ENCODE measurements around the gene C17orf100.
"Not testable (repeated sequence)": the region's sequence is repeated elsewhere in the genome, so short reads cannot be mapped to it uniquely, and the experiment has no call there.

Gene C17orf100

GRCh38 chr17:6640536-6641246, 10.9 kb upstream of the C17orf100 start, which contains the start of the genes KIAA0753 and TXNDC17:
KIAA0753 (minus strand) TSS chr17:6640711; CDS start chr17:6635103, 5,608 bp downstream.
TXNDC17 (plus strand) TSS chr17:6641060; CDS start chr17:6641083, 23 bp downstream.
- DNase-seq (ENCODE audit: low read depth in 3 of 3, low spot score in 1 of 3): peak; percentile 66 to 88 (median 76)

GRCh38 chr17:6641247-6641863, 10.2 kb upstream of the C17orf100 start:
- DNase-seq (ENCODE audit: low read depth in 3 of 3, low spot score in 1 of 3): no peak

GRCh38 chr17:6642592-6642991, 9.0 kb upstream of the C17orf100 start:
- DNase-seq (ENCODE audit: low read depth in 3 of 3, low spot score in 1 of 3): no peak

- DNase-seq (ENCODE audit: low read depth in 3 of 3, low spot score in 1 of 3): no peak
These were observed 8.0 kb upstream of the C17orf100 start for GRCh38 chr17:6643451-6644125.

GRCh38 chr17:6648181-6648580, 3.4 kb upstream of the C17orf100 start:
- no peak for DNase-seq (ENCODE audit: low read depth in 3 of 3, low spot score in 1 of 3)

GRCh38 chr17:6651919-6652452, 424 bp downstream of the C17orf100 start:
- DNase-seq (ENCODE audit: low read depth in 3 of 3, low spot score in 1 of 3): no peak

GRCh38 chr17:6654841-6655731, 3.5 kb downstream of the C17orf100 start:
- DNase-seq (ENCODE audit: low read depth in 3 of 3, low spot score in 1 of 3): no peak

GRCh38 chr17:6655732-6656361, 4.3 kb downstream of the C17orf100 start:
- DNase-seq (ENCODE audit: low read depth in 3 of 3, low spot score in 1 of 3): not testable (repeated sequence)

GRCh38 chr17:6656797-6657632, 5.5 kb downstream of the C17orf100 start:
- DNase-seq (ENCODE audit: low read depth in 3 of 3, low spot score in 1 of 3): peak; percentile 34 to 41 (median 38)

GRCh38 chr17:6657633-6658287, 6.2 kb downstream of the C17orf100 start:
- DNase-seq (ENCODE audit: low read depth in 3 of 3, low spot score in 1 of 3): no peak

- DNase-seq (ENCODE audit: low read depth in 3 of 3, low spot score in 1 of 3): not testable (repeated sequence)
These were observed 6.8 kb downstream of the C17orf100 start for GRCh38 chr17:6658411-6658810.

- DNase-seq (ENCODE audit: low read depth in 3 of 3, low spot score in 1 of 3): no peak
These were observed 8.5 kb downstream of the C17orf100 start for GRCh38 chr17:6660101-6660500.

- DNase-seq (ENCODE audit: low read depth in 3 of 3, low spot score in 1 of 3): no peak
These were observed 9.4 kb downstream of the C17orf100 start for GRCh38 chr17:6660805-6661463.

- DNase-seq (ENCODE audit: low read depth in 3 of 3, low spot score in 1 of 3): no peak
These were observed 9.9 kb downstream of the C17orf100 start for GRCh38 chr17:6661464-6661848.

GRCh38 chr17:6663200-6663599, 11.6 kb downstream of the C17orf100 start:
- DNase-seq (ENCODE audit: low read depth in 3 of 3, low spot score in 1 of 3): not testable (repeated sequence)

- DNase-seq (ENCODE audit: low read depth in 3 of 3, low spot score in 1 of 3): peak in 1 of 3 donors; percentile 15
These were observed 14.5 kb downstream of the C17orf100 start for GRCh38 chr17:6666077-6666521.

GRCh38 chr17:6666557-6666956, 15.0 kb downstream of the C17orf100 start:
- no peak for DNase-seq (ENCODE audit: low read depth in 3 of 3, low spot score in 1 of 3)

- DNase-seq (ENCODE audit: low read depth in 3 of 3, low spot score in 1 of 3): no peak
These were observed 16.0 kb downstream of the C17orf100 start for GRCh38 chr17:6667516-6667915.
